Tibial nerve (tissue), 4 donors: ENCODE results near the gene THOC6. TPM values are rescaled to one million over a fixed set of nuclear protein-coding genes. Genes with fewer than 3 reads are reported as not detected.

ENCODE experiments used
- DNase-seq, 2 donors: peaks; one replicate each; pipeline ENCODE4 v3.0.0-alpha.2; 2019; ENCODE audit warnings: low spot score in 2 of 2
- H3K27ac ChIP-seq, 4 donors: fragments of 200-600 bp; sonication (generic) in 3 of 4; one replicate each; pipeline ENCODE4 v1.5.1; 2017 to 2019; ENCODE audit warnings: mild to moderate bottlenecking in 1 of 4
- H3K27me3 ChIP-seq, 2 donors: fragments of 200-600 bp; sonication (generic) in 1 of 2; one replicate each; pipeline versions ENCODE4 v1.5.1 to v1.6.0; 2017 to 2019
- H3K36me3 ChIP-seq, 3 donors: fragments of 200-600 bp; sonication (generic); one replicate each; pipeline ENCODE4 v1.5.1; 2018 to 2019
- H3K4me1 ChIP-seq, 4 donors: fragments of 200-600 bp; sonication (generic) in 3 of 4; one replicate each; pipeline ENCODE4 v1.5.1; 2017 to 2019
- H3K4me3 ChIP-seq, 4 donors: fragments of 200-600 bp; sonication (generic) in 3 of 4; one replicate each; pipeline ENCODE4 v1.5.1; 2017 to 2019; ENCODE audit warnings: mild to moderate bottlenecking in 1 of 4, moderate library complexity in 1 of 4
- H3K9me3 ChIP-seq, 4 donors: fragments of 200-600 bp; sonication (generic) in 3 of 4; one replicate each; pipeline ENCODE4 v1.5.1; 2017 to 2019
- CTCF ChIP-seq, 5 experiments: fragments of 200-600 bp in 3 of 5; fragments of 450-650 bp in 2 of 5; sonication (generic) in 3 of 5; IDR thresholded peaks; one replicate each; pipeline ENCODE4 v1.5.1; 2016 to 2019; ENCODE audit warnings: antibody characterized with exemption in 5 of 5, mild to moderate bottlenecking in 3 of 5, moderate library complexity in 2 of 5
- EP300 ChIP-seq, 2 donors: sonication (generic); formaldehyde crosslinking; IDR thresholded peaks; one replicate each; pipeline ENCODE4 v1.6.1; 2017; ENCODE audit warnings: antibody characterized with exemption in 2 of 2, mild to moderate bottlenecking in 1 of 2
- POLR2A ChIP-seq, 2 donors: fragments of 450-650 bp; IDR thresholded peaks; one replicate each; pipeline ENCODE4 v1.6.1; 2017; ENCODE audit warnings: antibody characterized with exemption in 2 of 2, mild to moderate bottlenecking in 2 of 2, moderate library complexity in 2 of 2
- WGBS, 2 donors: methylation state at CpG; one replicate each; pipeline ENCODE4 v1.1.5; 2018; 5-methylcytosine and 5-hydroxymethylcytosine counted together
- total RNA-seq, 4 donors: library from RNA; depleted of rRNA; stranded (reverse); fragments of >200 nt; gene quantifications; one replicate each; pipeline ENCODE4 v1.1.0, GENCODE V29; 2016

The THOC6 gene
- total RNA-seq, 4 donors from 2014 or later: 12.2 to 28.5 (median 18.0) TPM

- Histone ChIP-seq H3K9me3 (no peaks in the 10 kb centered on the region), H3K4me1 (peaks cover 0 to 54% (median 28%) of the 10 kb centered on the region in 4 donors), H3K4me3 (no peak overlapping the region), H3K27ac (no peak overlapping the region), H3K36me3 (peaks cover 0 to 22% (median 5%) of the 10 kb centered on the region in 3 donors), H3K27me3 (peaks cover 0 to 40% of the 10 kb centered on the region in 2 donors)
- no peak for DNase-seq
- no peak for TF ChIP-seq CTCF (IDR thresholded peaks at IDR 0.05)
- TF ChIP-seq POLR2A (IDR thresholded peaks at IDR 0.05): no peak
- TF ChIP-seq EP300 (IDR thresholded peaks at IDR 0.05): no peak
- 86 to 90% methylated on average over 5 to 8 of the region's 8 CpGs for WGBS, 2 donors
Measured at GRCh38 chr16:3027489-3027795, 3.6 kb downstream of the THOC6 start.

GRCh38 chr16:3027983-3028715 is 4.3 kb downstream of the THOC6 start:
- no peak overlapping the region for H3K4me3 ChIP-seq
- H3K4me1 ChIP-seq: peaks cover 0 to 47% (median 21%) of the 10 kb centered on the region in 4 donors
- H3K9me3 ChIP-seq: no peaks in the 10 kb centered on the region
- H3K36me3 ChIP-seq: peaks cover 0 to 22% (median 5%) of the 10 kb centered on the region in 3 donors
- no peak overlapping the region for H3K27ac ChIP-seq
- TF ChIP-seq POLR2A (IDR thresholded peaks at IDR 0.05) (no peak), EP300 (IDR thresholded peaks at IDR 0.05) (no peak), CTCF (IDR thresholded peaks at IDR 0.05) (peak; percentile 55 to 81 (median 75))
- whole genome bisulfite sequencing, 2 donors: 7 to 27% methylated on average over 22 to 43 of the region's 58 CpGs
- H3K27me3 ChIP-seq: peaks cover 0 to 47% of the 10 kb centered on the region in 2 donors
- peak; percentile 40 to 49 for DNase-seq

- Histone ChIP-seq H3K27ac (no peak overlapping the region), H3K27me3 (peaks cover 0 to 54% of the 10 kb centered on the region in 2 donors), H3K36me3 (peaks cover 0 to 22% (median 5%) of the 10 kb centered on the region in 3 donors), H3K4me3 (no peak overlapping the region), H3K9me3 (no peaks in the 10 kb centered on the region), H3K4me1 (peaks cover 0 to 42% (median 16%) of the 10 kb centered on the region in 4 donors)
- DNase-seq: no peak
- WGBS, 2 donors: 31 to 42% methylated on average over 8 to 15 of the region's 15 CpGs
- TF ChIP-seq CTCF (IDR thresholded peaks at IDR 0.05): no peak
Measured at GRCh38 chr16:3028716-3029319, 5.0 kb downstream of the THOC6 start.

GRCh38 chr16:3029491-3030221 is 5.8 kb downstream of the THOC6 start:
- Histone ChIP-seq H3K4me3 (no peak overlapping the region), H3K4me1 (peaks cover 0 to 36% (median 16%) of the 10 kb centered on the region in 4 donors), H3K27me3 (peaks cover 0 to 62% of the 10 kb centered on the region in 2 donors), H3K36me3 (peaks cover 0 to 22% (median 5%) of the 10 kb centered on the region in 3 donors), H3K9me3 (no peaks in the 10 kb centered on the region), H3K27ac (no peak overlapping the region)
- TF ChIP-seq EP300 (IDR thresholded peaks at IDR 0.05) (no peak), CTCF (IDR thresholded peaks at IDR 0.05) (no peak), POLR2A (IDR thresholded peaks at IDR 0.05) (no peak)
- no peak for DNase-seq
- 11 to 16% methylated on average over 45 to 59 of the region's 59 CpGs for WGBS, 2 donors
